Esophagus squamous epithelium (tissue), 4 donors: ENCODE measurements around the gene ZHX3.

Experiments used
- POLR2A ChIP-seq, 4 donors: fragments of 450-650 bp; IDR thresholded peaks; one replicate each; pipeline ENCODE4 v1.6.1; 2017; ENCODE audit warnings: antibody characterized with exemption in 4 of 4, mild to moderate bottlenecking in 4 of 4, moderate library complexity in 3 of 4
- TF ChIP-seq, protein P1 (sequence below), 6 experiments: fragments of 450-650 bp in 4 of 6; fragments of 200-600 bp in 2 of 6; sonication (generic) in 2 of 6; IDR thresholded peaks; one replicate each; pipeline ENCODE4 v1.5.1; 2016 to 2019; ENCODE audit warnings: antibody characterized with exemption in 6 of 6, mild to moderate bottlenecking in 4 of 6, moderate library complexity in 4 of 6

DNA sequence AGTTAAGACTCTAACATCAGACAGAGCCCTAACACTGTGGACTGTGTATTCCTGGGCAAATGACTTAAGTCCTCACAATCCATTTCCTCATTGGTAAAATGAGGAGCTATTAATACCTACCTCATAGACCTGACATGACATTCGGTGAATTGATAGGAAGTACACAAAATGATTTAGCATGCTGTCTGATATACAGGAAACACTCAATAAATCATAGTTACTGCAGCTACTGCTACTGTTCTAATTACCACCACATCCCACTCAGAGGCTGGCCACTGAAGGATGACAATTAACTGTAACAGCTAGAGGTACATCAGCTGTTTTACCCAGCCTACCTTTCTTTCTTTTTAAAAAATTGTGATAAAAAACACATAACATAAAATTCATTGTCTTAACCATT lies 92.4 kb downstream of the ZHX3 start:
- TF ChIP-seq, protein P1, sequence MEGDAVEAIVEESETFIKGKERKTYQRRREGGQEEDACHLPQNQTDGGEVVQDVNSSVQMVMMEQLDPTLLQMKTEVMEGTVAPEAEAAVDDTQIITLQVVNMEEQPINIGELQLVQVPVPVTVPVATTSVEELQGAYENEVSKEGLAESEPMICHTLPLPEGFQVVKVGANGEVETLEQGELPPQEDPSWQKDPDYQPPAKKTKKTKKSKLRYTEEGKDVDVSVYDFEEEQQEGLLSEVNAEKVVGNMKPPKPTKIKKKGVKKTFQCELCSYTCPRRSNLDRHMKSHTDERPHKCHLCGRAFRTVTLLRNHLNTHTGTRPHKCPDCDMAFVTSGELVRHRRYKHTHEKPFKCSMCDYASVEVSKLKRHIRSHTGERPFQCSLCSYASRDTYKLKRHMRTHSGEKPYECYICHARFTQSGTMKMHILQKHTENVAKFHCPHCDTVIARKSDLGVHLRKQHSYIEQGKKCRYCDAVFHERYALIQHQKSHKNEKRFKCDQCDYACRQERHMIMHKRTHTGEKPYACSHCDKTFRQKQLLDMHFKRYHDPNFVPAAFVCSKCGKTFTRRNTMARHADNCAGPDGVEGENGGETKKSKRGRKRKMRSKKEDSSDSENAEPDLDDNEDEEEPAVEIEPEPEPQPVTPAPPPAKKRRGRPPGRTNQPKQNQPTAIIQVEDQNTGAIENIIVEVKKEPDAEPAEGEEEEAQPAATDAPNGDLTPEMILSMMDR (IDR thresholded peaks at IDR 0.05), result no peak
- TF ChIP-seq POLR2A (IDR thresholded peaks at IDR 0.05), result no peak
